NCI-H69 (cell line): Measurements from ENCODE around the gene CFHR2.

ENCODE experiments used
- DNase-seq: peaks from one replicate; lab custom pipeline; 2025; lab: John Stamatoyannopoulos, UW

CFHR2 gene

DNA sequence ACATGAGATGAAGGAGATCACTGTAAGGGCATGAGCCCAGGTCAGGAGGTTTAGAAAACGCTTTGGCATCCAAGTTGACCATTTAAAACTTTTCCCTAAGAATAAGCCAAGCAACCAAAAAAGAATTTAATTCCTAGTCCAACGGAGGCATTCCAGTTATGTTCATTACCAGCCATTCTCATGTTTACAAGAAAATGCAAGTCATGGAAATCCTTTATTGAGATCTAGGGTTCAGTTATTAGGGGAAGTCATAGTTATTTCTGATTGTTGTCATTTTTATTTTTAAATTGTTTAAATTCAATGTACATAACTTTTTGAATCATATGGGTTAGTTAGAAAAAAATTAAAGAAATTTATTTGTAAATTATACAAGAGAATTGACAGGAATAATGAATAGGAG is 58.3 kb downstream of the CFHR2 start:
- DNase-seq, result no peak

DNA sequence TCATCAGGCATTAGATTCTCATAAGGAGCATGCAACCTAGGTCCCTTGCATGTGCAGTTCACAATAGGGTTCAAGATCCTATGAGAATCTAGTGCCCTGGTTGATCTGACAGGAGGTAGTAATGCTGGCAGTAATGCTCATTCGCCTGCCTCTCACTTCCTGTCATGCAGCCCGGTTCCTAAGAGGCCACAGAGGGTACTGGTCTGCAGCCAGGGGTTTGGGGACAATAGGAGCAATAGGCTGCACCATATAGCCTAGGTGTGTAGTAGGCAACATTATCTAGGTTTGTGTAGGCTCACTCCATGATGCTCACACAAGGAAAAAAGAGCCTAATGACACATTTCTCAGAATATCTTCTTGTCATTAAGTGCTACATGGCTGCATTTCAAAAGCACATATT is 59.6 kb downstream of the CFHR2 start:
- no peak for DNase-seq

DNA sequence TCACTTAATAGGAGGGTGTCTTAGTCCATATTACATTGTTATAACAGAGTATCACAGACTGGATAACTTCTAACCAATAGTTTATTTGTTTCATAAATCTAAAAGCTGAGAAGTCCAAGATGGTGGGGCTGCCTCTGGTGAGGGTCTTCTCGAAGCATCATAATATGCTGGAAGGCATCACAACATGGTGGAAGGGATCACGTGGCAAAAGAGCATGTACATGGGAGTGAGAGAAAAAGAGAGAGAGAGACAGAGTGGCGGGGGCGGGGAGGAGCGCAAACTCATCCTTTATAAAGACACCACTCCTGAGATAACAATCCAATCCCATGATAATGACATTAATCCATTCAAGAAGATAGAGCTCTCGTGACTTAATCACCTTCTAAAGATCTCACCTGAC is 65.3 kb downstream of the CFHR2 start:
- no peak for DNase-seq
